Adipocyte (in vitro differentiated cells): ENCODE data around the gene ITFG2.

Source experiments
- DNase-seq: peaks from one replicate; pipeline ENCODE4 v3.0.0-alpha.2; 2015; ENCODE audit warnings: low read depth
- H3K27me3 ChIP-seq: replicated peaks from 2 replicates; pipeline ENCODE4 v1.7.0; 2013; ENCODE audit warnings: mild to moderate bottlenecking, low read length, moderate library complexity; ENCODE audit not compliant: control insufficient read depth, insufficient read depth
- H3K36me3 ChIP-seq: 2 replicates; pipeline ENCODE4 v1.7.0; 2013; ENCODE audit warnings: low read length, mild to moderate bottlenecking, moderate library complexity; ENCODE audit not compliant: control insufficient read depth, insufficient read depth, severe bottlenecking
- H3K4me1 ChIP-seq: 2 replicates; pipeline ENCODE4 v1.7.0; 2013; ENCODE audit warnings: mild to moderate bottlenecking, low read length, moderate library complexity; ENCODE audit not compliant: control insufficient read depth, insufficient read depth
- H3K4me3 ChIP-seq: 2 replicates; pipeline ENCODE4 v1.7.0; 2013; ENCODE audit warnings: mild to moderate bottlenecking, low read length, moderate library complexity
- H3K9ac ChIP-seq: 2 replicates; pipeline ENCODE4 v1.7.0; 2013; ENCODE audit warnings: mild to moderate bottlenecking, low read length, moderate library complexity
- H3K9me3 ChIP-seq: 2 replicates; pipeline ENCODE4 v1.7.0; 2013; ENCODE audit warnings: mild to moderate bottlenecking, low read length, moderate library complexity; ENCODE audit not compliant: control insufficient read depth

Gene ITFG2

DNA sequence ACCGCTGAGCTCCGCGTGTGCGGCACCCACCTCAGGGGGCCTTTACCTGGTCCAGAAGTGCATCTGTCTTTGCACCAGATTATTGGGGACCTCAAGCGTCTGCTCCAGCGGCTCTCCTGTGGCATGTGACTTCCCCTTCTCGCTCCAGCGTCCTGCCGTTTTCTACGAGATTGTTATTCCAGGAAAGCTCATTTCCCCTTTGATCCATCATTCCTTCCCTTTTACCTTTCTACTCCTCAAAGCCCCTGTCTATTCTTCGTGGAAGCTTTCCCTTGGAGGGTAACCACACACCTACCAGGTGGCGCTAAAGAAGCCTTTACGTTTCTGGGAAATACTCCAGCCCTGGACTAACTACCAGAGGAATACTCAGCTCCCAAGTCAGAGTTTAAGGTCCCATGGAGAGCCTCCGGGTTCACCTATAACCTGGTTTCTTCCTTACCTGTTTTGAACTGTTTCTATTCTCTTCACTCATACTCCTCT is 16.2 kb upstream of the ITFG2 start:
- no peak for DNase-seq
- H3K9me3 ChIP-seq = no peaks in the 10 kb centered on the region
- peak overlapping the region; percentile 90 for H3K4me3 ChIP-seq
- H3K4me1 ChIP-seq = peaks cover 10% of the 10 kb centered on the region
- peaks cover 40% of the 10 kb centered on the region for H3K36me3 ChIP-seq
- H3K9ac ChIP-seq = peak overlapping the region; percentile 88
- H3K27me3 ChIP-seq = no peaks in the 10 kb centered on the region

DNA sequence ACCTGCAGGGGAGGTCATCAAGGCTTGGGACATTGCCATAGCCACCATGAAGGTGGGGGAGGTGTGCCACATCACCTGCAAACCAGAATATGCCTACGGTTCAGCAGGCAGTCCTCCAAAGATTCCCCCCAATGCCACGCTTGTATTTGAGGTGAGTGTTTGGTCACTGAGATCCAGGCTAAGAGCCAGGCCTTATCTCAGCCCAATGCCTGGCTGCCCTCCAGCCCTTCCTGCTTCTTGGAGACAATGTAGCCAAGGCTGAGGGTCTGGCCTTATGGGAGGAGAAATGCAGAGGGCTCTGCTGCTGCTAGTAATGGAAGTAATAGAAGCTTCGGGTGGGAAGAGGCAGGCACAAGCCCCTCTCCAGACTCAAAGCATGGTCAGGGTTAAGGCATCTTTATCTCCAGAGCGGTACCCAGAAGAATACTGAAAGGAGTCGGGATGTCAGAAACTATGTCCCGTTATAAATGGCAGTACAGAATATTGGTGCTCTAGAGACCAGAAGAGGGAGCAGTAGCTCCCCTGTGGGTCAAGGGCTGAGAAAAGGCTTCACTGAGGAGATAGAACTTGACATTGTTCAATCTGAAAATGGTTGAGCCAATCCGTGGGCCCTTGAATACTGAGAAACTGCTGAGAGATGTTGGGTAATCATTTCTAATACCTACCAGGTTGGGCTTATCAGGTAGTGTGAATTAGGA is 14.6 kb upstream of the ITFG2 start:
- H3K9ac ChIP-seq = no peak overlapping the region
- H3K36me3 ChIP-seq = peaks cover 53% of the 10 kb centered on the region
- H3K9me3 ChIP-seq = no peaks in the 10 kb centered on the region
- no peak for DNase-seq
- H3K27me3 ChIP-seq = no peaks in the 10 kb centered on the region
- H3K4me1 ChIP-seq = peaks cover 10% of the 10 kb centered on the region
- H3K4me3 ChIP-seq = no peak overlapping the region

DNA sequence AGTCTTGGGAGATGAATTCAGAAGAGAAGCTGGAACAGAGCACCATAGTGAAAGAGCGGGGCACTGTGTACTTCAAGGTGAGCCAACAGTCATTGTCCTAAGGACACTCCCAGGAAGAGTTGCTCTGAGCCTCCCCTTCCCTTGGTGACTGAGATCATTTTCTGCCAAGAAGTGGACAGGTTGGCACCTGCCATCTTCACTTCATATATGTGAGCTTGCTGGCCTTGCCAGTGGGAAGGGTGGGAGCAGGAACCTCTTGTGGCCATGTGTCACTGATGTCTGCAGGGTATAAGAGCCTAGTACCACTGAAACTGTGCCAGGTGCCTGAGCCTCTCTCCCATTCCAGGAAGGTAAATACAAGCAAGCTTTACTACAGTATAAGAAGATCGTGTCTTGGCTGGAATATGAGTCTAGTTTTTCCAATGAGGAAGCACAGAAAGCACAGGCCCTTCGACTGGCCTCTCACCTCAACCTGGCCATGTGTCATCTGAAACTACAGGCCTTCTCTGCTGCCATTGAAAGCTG is 12.4 kb upstream of the ITFG2 start:
- no peaks in the 10 kb centered on the region for H3K27me3 ChIP-seq
- no peak overlapping the region for H3K4me3 ChIP-seq
- peaks cover 26% of the 10 kb centered on the region for H3K4me1 ChIP-seq
- peaks cover 63% of the 10 kb centered on the region for H3K36me3 ChIP-seq
- no peaks in the 10 kb centered on the region for H3K9me3 ChIP-seq
- H3K9ac ChIP-seq = no peak overlapping the region
- no peak for DNase-seq

- Histone ChIP-seq H3K4me3 (no peak overlapping the region), H3K36me3 (peaks cover 63% of the 10 kb centered on the region)
These were observed 11.3 kb upstream of the ITFG2 start for GRCh38 chr12:2801044-2801783.

DNA sequence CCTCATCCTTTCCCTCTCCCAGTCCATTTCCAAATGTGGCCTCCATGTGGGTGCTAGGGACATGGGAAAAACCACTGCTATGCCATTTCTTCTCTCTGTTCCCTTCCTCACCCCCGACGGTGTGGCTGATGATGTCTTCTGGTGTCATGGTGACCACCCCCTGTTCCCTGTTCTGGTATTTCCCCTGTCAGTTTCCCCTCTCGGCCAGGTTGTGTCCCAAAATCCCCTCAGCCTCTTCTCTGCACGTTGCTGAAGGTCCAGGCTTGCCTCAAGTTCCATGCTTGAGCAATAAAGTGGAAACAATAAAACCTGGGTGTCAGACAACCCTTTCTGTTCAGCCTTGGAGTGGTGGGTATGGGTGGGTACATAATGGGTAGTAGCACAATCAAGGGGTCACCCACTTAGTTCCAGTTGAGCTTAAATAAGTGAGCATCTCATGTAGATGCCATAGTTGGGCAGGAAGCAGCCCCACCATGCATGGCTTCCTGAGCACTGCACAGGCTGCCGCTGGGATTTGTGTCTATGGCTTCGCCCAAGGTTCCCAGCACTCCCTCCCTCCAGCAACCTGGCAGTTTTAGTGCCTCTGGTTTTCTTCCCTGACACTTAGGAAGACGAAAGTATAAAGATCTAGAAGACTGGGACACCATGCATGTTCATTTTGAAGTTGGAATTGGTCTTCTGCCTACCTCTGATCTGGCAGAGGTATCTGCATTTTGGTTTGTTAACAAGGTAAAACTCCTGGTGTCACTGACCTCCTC is 8.7 kb upstream of the ITFG2 start:
- Histone ChIP-seq H3K9me3 (no peaks in the 10 kb centered on the region), H3K36me3 (peaks cover 47% of the 10 kb centered on the region), H3K4me1 (peaks cover 23% of the 10 kb centered on the region), H3K4me3 (peak overlapping the region; percentile 26), H3K9ac (peak overlapping the region; percentile 17), H3K27me3 (no peaks in the 10 kb centered on the region)
- no peak for DNase-seq

More at GRCh38 chr12:2801044-2801783, 11.3 kb upstream of the ITFG2 start:
- Histone ChIP-seq H3K9ac (no peak overlapping the region), H3K4me1 (peaks cover 30% of the 10 kb centered on the region), H3K27me3 (no peaks in the 10 kb centered on the region), H3K9me3 (no peaks in the 10 kb centered on the region)
- no peak for DNase-seq

- peaks cover 23% of the 10 kb centered on the region for H3K4me1 ChIP-seq
- H3K9me3 ChIP-seq = no peaks in the 10 kb centered on the region
- H3K4me3 ChIP-seq = peak overlapping the region; percentile 26
- H3K9ac ChIP-seq = peak overlapping the region; percentile 17
- DNase-seq = peak; percentile 64
- peaks cover 40% of the 10 kb centered on the region for H3K36me3 ChIP-seq
- no peaks in the 10 kb centered on the region for H3K27me3 ChIP-seq
These were observed 7.9 kb upstream of the ITFG2 start for GRCh38 chr12:2804393-2805142.

DNA sequence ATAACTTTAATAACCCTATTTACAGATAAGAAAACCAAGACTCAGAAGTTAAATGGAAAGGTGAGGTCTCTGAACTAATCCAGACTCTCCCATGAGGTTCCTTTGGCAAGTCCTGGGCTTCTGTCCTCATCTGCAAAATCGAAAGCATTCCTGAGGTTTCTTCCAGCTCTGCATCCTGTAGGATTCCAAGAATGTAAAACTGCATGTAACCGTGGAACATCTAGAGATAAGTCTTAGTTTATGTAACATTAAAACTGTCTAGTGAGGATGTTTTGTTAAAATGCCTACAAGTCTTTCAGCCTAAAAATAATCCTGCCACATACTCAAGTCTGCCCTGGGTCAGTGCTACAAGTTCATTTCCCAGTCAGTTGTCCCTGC is 7.3 kb upstream of the ITFG2 start:
- Histone ChIP-seq H3K36me3 (peaks cover 34% of the 10 kb centered on the region), H3K9ac (peak overlapping the region; percentile 11), H3K4me3 (no peak overlapping the region), H3K4me1 (peaks cover 23% of the 10 kb centered on the region), H3K27me3 (no peaks in the 10 kb centered on the region), H3K9me3 (no peaks in the 10 kb centered on the region)
- peak; percentile 33 for DNase-seq

- no peaks in the 10 kb centered on the region for H3K27me3 ChIP-seq
- peaks cover 26% of the 10 kb centered on the region for H3K4me1 ChIP-seq
- no peak overlapping the region for H3K4me3 ChIP-seq
- H3K9me3 ChIP-seq = no peaks in the 10 kb centered on the region
- DNase-seq = no peak
- H3K36me3 ChIP-seq = peaks cover 18% of the 10 kb centered on the region
- H3K9ac ChIP-seq = no peak overlapping the region
These were observed 5.8 kb upstream of the ITFG2 start for GRCh38 chr12:2806700-2807099.

DNA sequence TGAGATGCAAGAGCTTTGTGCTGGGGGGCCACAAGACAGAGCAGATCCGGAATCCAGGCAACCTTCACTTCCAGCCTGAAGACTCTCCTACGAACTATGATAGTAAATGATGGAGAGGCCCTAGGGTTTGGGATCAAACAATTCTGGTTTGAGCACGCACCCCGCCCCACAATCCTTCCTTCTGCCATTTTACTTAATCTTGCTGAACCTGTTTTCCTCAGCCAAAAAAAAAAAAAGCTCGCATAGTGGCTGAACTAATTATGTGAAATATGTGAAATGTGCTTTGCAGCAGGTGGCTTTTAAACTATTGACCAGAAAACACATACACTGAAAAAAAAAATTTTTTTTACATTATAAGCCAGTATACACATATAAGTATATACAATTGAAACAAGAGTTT is 667 bp upstream of the ITFG2 start:
- DNase-seq = no peak
- Histone ChIP-seq H3K9ac (peak overlapping the region; percentile 96), H3K9me3 (no peaks in the 10 kb centered on the region), H3K4me3 (peak overlapping the region; percentile 93), H3K4me1 (peaks cover 16% of the 10 kb centered on the region), H3K36me3 (no peaks in the 10 kb centered on the region), H3K27me3 (no peaks in the 10 kb centered on the region)

DNA sequence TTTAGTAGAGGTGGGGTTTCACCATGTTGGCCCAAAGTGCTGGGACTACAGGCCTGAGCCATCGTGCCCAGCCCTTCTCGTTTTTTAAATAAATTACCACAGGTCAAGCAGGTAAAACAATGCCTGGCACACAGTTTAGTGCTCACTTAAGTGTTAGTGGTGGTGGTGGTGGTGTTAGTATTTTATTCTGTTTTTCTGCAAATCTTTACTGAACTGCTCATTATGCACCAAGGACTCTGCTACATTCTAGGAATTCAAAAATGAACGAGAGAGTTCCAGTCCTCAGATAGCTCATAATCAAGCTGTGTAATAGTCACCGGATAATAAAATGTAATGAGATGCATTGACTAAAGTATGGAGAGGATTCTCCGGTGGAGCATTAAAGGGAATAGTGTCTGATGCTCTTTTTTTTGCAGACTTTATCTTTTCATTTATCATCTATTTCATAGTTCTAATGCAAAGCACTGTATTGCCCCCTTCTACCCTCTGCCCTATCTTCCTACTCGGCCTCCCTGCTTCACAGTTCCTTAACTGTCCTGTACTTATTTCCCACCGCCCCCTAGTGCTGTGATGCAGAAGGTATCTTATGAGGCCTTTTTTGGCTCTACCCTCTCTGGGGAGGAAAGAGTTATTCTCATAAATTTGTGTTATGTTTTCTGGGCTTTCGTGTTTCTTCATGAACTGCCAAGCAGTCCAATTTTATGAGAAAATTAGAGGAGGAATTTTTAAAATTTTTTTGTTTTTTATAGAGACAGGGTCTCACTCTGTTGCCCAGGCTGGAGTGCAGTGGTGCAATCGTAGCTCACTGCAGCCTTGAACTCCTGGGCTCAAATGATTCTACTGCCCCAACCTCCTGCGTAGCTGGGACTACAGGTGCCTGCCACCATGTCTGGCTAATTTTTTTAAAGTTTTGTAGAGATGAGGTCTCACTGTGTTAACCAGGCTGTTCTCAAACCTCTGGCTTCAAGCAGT is 1.0 kb downstream of the ITFG2 start:
- Histone ChIP-seq H3K9me3 (no peaks in the 10 kb centered on the region), H3K27me3 (no peaks in the 10 kb centered on the region), H3K9ac (peak overlapping the region; percentile 96), H3K4me1 (peaks cover 16% of the 10 kb centered on the region), H3K4me3 (peak overlapping the region; percentile 93), H3K36me3 (peaks cover 16% of the 10 kb centered on the region)
- DNase-seq = peak; percentile 88
